Spleen (tissue), 11 donors: ENCODE results near the gene KRTAP4-9. TPM values are rescaled to one million over a fixed set of nuclear protein-coding genes. Genes with fewer than 3 reads are reported as not detected.
A peak's percentile ranks its signal among the peaks of the same experiment; 100 is the strongest.
"Not testable (repeated sequence)": the region's sequence is repeated elsewhere in the genome, so short reads cannot be mapped to it uniquely, and the experiment has no call there.

ENCODE experiments used
- DNase-seq: peaks from one replicate; pipeline ENCODE4 v3.0.0-alpha.2; 2020
- H3K27ac ChIP-seq, 8 donors: fragments of 200-600 bp; sonication (generic) in 7 of 8; 1 replicate in 4 of 8; 2 replicates in 4 of 8; pipeline versions ENCODE4 v1.5.0 to v1.8.0; 2016 to 2021; ENCODE audit warnings: inconsistent platforms in 4 of 8, mild to moderate bottlenecking in 4 of 8, moderate library complexity in 1 of 8
- H3K27me3 ChIP-seq, 7 donors: fragments of 200-600 bp; sonication (generic) in 6 of 7; replicated peaks in 1 of 7; 1 replicate in 4 of 7; 2 replicates in 3 of 7; pipeline versions ENCODE4 v1.5.0 to v1.8.0; 2016 to 2021; ENCODE audit warnings: inconsistent platforms in 3 of 7, mild to moderate bottlenecking in 1 of 7
- H3K36me3 ChIP-seq, 6 donors: fragments of 200-600 bp; sonication (generic) in 5 of 6; 1 replicate in 4 of 6; 2 replicates in 2 of 6; pipeline versions ENCODE4 v1.5.0 to v1.8.0; 2016 to 2021; ENCODE audit warnings: inconsistent platforms in 2 of 6
- H3K4me1 ChIP-seq, 6 donors: fragments of 200-600 bp; sonication (generic) in 5 of 6; 1 replicate in 3 of 6; 2 replicates in 3 of 6; pipeline versions ENCODE4 v1.5.0 to v1.8.0; 2016 to 2021; ENCODE audit warnings: inconsistent platforms in 3 of 6
- H3K4me3 ChIP-seq, 8 donors: fragments of 200-600 bp; sonication (generic) in 7 of 8; 1 replicate in 4 of 8; 2 replicates in 4 of 8; pipeline versions ENCODE4 v1.5.0 to v1.8.0; 2016 to 2021; ENCODE audit warnings: inconsistent platforms in 4 of 8, mild to moderate bottlenecking in 4 of 8, moderate library complexity in 2 of 8
- H3K9me3 ChIP-seq, 8 donors: fragments of 200-600 bp; sonication (generic) in 7 of 8; 1 replicate in 4 of 8; 2 replicates in 4 of 8; pipeline versions ENCODE4 v1.5.0 to v1.8.0; 2016 to 2021; ENCODE audit warnings: inconsistent platforms in 4 of 8
- CTCF ChIP-seq, 11 experiments: fragments of 200-600 bp in 7 of 11; fragments of 450-650 bp in 4 of 11; sonication (generic) in 4 of 11; IDR thresholded peaks in 8 of 11; conservative IDR thresholded peaks in 3 of 11; 1 replicate in 7 of 11; 2 replicates in 4 of 11; pipeline versions ENCODE4 v1.4.0 to v1.8.0; 2016 to 2021; ENCODE audit warnings: antibody characterized with exemption in 11 of 11, inconsistent platforms in 4 of 11, mild to moderate bottlenecking in 1 of 11
- POLR2A ChIP-seq, 3 donors: fragments of 450-650 bp; IDR thresholded peaks; one replicate each; pipeline ENCODE4 v1.5.1; 2017; ENCODE audit warnings: antibody characterized with exemption in 3 of 3, mild to moderate bottlenecking in 1 of 3
- POLR2AphosphoS5 ChIP-seq, 3 donors: sonication (generic); formaldehyde crosslinking; IDR thresholded peaks; one replicate each; pipeline ENCODE4 v1.5.1; 2017; ENCODE audit warnings: antibody characterized with exemption in 3 of 3
- WGBS, 5 donors: extraction: QIAGEN DNeasy Blood & Tissue Kit in 3 of 5; methylation state at CpG; one replicate each; pipeline versions ENCODE4 v1.1.5 to v1.1.7; 2013 to 2018; 5-methylcytosine and 5-hydroxymethylcytosine counted together
- intact Hi-C: fragments of 100-400 bp; cut with DNase I; formaldehyde crosslinking; loops from one replicate; pipeline ENCODE4 v1.15.0; 2023; ENCODE audit warnings: low total_unique reads
- polyA plus RNA-seq, 3 donors: library from polyadenylated mRNA; stranded (reverse); fragments of 200-250 nt; gene quantifications; one replicate each; pipeline ENCODE4 v1.2.1, GENCODE V29; 2013
- total RNA-seq, 7 donors: library from RNA; depleted of rRNA in 3 of 7; stranded (reverse); fragments of >200 nt in 3 of 7; fragmentation: NEBNext Ultra II Directional in 4 of 7; extraction: Animal tissue kit (Norgen Biotek cat#: 25700) in 4 of 7; gene quantifications; one replicate each; pipeline versions ENCODE4 v1.1.0 to v1.2.1, GENCODE V29; 2016 to 2021
- donor health status: healthy with polysubstance abuse.
- donor health status: DM: no; HTN: no; CAD: no; lungs with moderate emphysema.
- donor health status: DM: no; HTN: no; CAD: no.
- donor health status: Bipolar disorder and iron deficiency.
- donor health status: healthy.
- donor health status: DM: no; HTN: no; CAD: no.
- donor health status: DM: yes; HTN: yes; CAD: no.

KRTAP4-9 gene
- total and polyA plus RNA-seq, 10 donors: not detected

GRCh38 chr17:41101586-41102259, 3.5 kb upstream of the KRTAP4-9 start, which contains the start of gene KRTAP4-16:
Gene KRTAP4-16 (minus strand): TSS chr17:41102209. CDS start chr17:41102209, 0 bp downstream.
- DNase-seq: peak; percentile 62
- Histone ChIP-seq H3K4me3 (no peak within 1 kb of the TSS), H3K4me1 (peaks cover 0 to 9% (median 0%) of the 10 kb centered on the region in 6 donors), H3K27me3 (peaks cover 0 to 4% (median 0%) of the 10 kb centered on the region in 7 donors), H3K9me3 (no peaks in the 10 kb centered on the region), H3K27ac (no peak within 1 kb of the TSS), H3K36me3 (no peaks in the 10 kb centered on the region)
- 62 to 73% (median 66%) methylated on average over 9 to 10 of the region's 10 CpGs for WGBS, 5 donors
- TF ChIP-seq POLR2AphosphoS5 (IDR thresholded peaks at IDR 0.05): no peak
- no peak for TF ChIP-seq POLR2A (IDR thresholded peaks at IDR 0.05)
- no peak for TF ChIP-seq CTCF (IDR thresholded peaks at IDR 0.05 in 8 of 11, conservative IDR thresholded peaks at IDR 0.05 in 3 of 11)
- intact Hi-C loops: no loop called here

- Histone ChIP-seq H3K4me3 (no peak overlapping the region), H3K27me3 (peaks cover 0 to 6% (median 0%) of the 10 kb centered on the region in 7 donors), H3K27ac (no peak overlapping the region), H3K36me3 (no peaks in the 10 kb centered on the region), H3K9me3 (no peaks in the 10 kb centered on the region), H3K4me1 (peaks cover 0 to 14% (median 6%) of the 10 kb centered on the region in 6 donors)
- WGBS, 5 donors: 94 to 98% (median 95%) methylated on average over 1 of the region's 1 CpG
- intact Hi-C loops: no loop called here
- no peak for DNase-seq
- no peak for TF ChIP-seq CTCF (IDR thresholded peaks at IDR 0.05 in 8 of 11, conservative IDR thresholded peaks at IDR 0.05 in 3 of 11)
- TF ChIP-seq POLR2A (IDR thresholded peaks at IDR 0.05): no peak
- no peak for TF ChIP-seq POLR2AphosphoS5 (IDR thresholded peaks at IDR 0.05)
These were observed 1.3 kb upstream of the KRTAP4-9 start for GRCh38 chr17:41103896-41104295.

GRCh38 chr17:41104386-41105038, 677 bp upstream of the KRTAP4-9 start:
- H3K27me3 ChIP-seq, H3K4me3 ChIP-seq, H3K36me3 ChIP-seq, DNase-seq, H3K9me3 ChIP-seq, intact Hi-C loops, H3K27ac ChIP-seq: not testable (repeated sequence)
- 72 to 85% (median 76%) methylated on average over 2 of the region's 2 CpGs for WGBS, 5 donors
- peaks cover 0 to 14% (median 6%) of the 10 kb centered on the region in 6 donors for H3K4me1 ChIP-seq

- peaks cover 0 to 14% (median 2%) of the 10 kb centered on the region in 6 donors for H3K4me1 ChIP-seq
- H3K27ac ChIP-seq: peak overlapping the region in 5 of 8 donors; percentile 23 to 61 (median 35)
- H3K4me3 ChIP-seq: peak overlapping the region in 4 of 8 donors; percentile 7 to 28 (median 16)
- TF ChIP-seq POLR2A (IDR thresholded peaks at IDR 0.05) (no peak), CTCF (IDR thresholded peaks at IDR 0.05 in 8 of 11, conservative IDR thresholded peaks at IDR 0.05 in 3 of 11) (no peak), POLR2AphosphoS5 (IDR thresholded peaks at IDR 0.05) (no peak)
- no peaks in the 10 kb centered on the region for H3K36me3 ChIP-seq
- peaks cover 0 to 21% (median 10%) of the 10 kb centered on the region in 8 donors for H3K9me3 ChIP-seq
- intact Hi-C loops: no loop called here
- peaks cover 0 to 6% (median 0%) of the 10 kb centered on the region in 7 donors for H3K27me3 ChIP-seq
- no peak for DNase-seq
- 56 to 75% (median 65%) methylated on average over 1 of the region's 1 CpG for WGBS, 5 donors
These were observed 2.8 kb downstream of the KRTAP4-9 start for GRCh38 chr17:41107941-41108450.

- peaks cover 0 to 14% (median 2%) of the 10 kb centered on the region in 6 donors for H3K4me1 ChIP-seq
- H3K36me3 ChIP-seq, H3K27me3 ChIP-seq, intact Hi-C loops, DNase-seq: not testable (repeated sequence)
- peak overlapping the region in 4 of 8 donors; percentile 23 to 61 (median 38) for H3K27ac ChIP-seq
- peak overlapping the region in 3 of 8 donors; percentile 7 to 28 (median 24) for H3K4me3 ChIP-seq
- 0 to 34% (median 0%) methylated on average over 1 of the region's 1 CpG for WGBS, 5 donors
- H3K9me3 ChIP-seq: peaks cover 0 to 27% (median 16%) of the 10 kb centered on the region in 8 donors
These were observed 3.7 kb downstream of the KRTAP4-9 start for GRCh38 chr17:41108728-41109386.
